Central memory CD4-positive, alpha-beta T cell (primary cell): ENCODE measurements around the gene FAM107B.

Experiments used
- DNase-seq: peaks from one replicate; pipeline ENCODE4 v3.0.0; 2022

FAM107B gene

DNA sequence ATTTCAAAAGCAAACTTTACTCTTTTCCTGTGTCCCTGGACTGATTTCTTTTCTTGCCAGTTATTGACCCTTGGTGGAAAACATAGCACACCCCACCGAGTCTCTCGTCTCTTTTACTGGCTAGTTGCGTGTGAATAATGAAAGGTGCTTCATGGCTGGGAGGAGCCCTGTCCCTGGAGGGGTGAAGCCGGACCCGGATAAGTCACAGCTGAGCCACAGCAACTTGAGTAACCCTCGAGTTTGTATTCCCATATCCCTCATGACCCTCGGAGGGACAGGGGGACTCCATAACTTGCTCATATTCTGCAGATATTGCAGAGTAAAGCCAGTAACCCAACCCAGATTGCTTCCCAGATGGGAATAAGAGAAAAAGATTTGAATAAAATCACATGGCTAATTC, 296.5 kb downstream of the FAM107B start:
- no peak for DNase-seq

DNA sequence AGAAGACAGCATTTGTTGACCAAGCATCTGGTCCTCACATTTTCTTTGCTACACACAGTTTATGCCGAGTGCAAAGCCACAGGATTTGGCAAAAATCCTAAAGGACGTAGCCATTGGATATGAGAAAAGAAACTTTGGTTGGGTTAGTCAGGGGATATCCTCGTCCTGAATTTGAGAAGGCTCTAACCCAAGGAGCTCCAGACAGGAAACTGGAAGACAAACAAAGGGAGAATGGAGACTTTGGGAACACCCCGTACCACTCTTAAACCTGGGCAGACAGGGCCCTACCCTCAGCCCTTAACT, 297.3 kb downstream of the FAM107B start:
- DNase-seq, result no peak

DNA sequence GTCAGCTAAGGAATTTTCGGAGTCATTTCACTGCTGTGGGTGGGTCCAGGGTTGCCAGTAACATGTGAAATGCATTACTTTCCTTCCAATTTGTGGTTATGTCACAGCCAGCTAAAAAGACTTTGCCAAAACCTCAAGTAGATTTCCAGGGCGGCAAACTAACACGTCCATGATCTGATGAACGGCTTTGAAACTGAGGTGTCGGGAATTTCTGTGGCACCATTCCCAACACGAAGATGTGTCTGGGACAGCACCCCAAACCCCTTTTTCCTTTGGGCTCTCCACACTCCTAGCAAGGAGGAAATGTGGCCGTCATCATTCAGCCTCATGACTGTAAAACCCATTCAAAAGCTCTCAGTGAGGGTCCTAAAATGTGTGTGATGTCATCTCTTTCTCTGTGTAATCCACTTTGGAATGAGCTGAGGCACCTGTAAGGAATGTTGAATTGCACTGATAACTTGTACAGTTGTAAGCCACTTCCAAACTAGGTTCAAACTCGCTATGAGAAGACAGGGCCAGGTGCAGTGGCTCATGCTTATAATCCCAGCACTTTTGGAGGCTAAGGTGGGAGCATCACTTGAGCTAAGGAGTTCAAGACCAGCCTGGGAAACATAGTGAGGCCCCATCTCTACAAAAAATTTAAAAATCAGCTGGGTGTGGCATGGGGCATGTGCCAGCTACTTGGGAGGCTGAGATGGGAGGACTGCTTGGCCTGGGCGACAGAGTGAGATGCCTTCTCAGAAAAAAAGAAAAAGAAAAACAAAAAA, 297.9 kb downstream of the FAM107B start:
- no peak for DNase-seq

DNA sequence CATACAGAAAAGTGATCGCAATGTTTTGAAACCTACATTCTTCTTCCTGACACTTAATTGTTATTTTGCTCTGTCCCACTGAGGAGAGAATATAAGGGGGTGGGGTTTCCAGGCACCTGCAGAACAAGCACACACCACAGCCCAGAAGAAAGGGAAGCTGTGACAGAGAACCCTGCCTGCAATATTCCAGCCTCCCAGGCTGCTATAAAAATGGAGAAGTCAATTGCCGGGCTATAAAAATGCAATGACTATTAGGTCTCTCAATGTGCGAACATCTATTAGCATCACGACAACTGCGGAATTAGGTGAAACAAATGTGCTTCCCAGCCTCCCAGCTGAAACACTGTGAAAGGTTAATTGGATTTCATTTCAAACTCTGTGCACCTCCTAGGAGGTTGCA, 298.7 kb downstream of the FAM107B start:
- DNase-seq, result no peak

DNA sequence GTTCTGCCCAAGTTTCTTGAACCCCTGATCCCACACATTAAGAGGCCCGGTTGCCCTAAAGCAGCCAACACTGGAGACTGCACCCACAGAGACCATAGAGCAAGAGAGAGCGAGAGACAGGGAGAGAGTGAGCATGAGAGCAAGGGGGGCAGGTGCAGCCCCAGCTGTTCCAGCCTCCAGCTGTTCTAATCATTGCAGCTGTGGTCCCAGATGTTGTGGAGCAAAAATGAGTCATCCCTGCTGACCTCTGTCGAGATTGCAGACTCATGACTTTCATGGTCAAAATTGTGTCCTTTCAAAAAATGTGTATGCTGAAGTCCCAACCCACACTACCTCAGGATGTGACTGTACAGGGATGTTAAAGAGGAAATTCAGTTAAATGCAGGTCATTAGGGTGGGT, 300.0 kb downstream of the FAM107B start:
- no peak for DNase-seq

DNA sequence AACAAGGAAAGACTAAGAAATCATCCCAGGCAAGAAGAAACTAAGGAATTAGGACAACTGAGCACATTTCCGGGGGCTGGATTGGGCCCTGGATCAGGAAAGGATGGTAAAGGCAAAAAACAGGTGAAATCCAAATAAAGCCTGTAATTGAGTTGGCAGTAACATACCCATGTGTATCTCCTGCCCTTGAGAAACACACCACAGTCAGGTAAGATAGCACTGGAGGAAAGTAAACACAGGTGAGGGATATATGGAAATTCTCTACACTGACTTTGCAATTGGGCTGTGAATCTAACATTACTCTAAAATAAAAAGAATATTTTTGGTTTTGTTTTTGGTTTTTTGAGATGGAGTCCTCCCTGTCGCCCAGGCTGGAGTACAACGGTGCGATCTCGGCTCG, 303.8 kb downstream of the FAM107B start:
- no peak for DNase-seq

DNA sequence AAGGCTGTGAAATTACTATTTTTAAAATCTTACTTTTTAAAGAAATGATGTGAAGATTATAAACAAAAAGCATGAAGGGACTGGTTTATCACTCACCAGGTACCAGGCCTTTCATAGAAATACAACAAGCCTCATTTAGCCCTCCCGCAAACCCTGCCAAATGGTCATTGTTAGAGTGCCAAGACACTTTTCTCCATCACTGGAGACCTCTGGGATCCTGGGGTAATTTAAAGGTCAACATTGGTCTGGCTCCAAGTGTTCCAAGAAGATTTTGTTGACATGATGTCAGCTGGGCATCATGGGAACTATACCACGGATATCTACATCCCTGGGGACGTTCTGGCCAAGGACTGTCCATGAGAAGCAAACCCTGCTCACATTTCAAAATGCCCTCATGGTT, 306.0 kb downstream of the FAM107B start:
- no peak for DNase-seq
